ENCODE results near the gene ACADVL. TPM values are rescaled to one million over a fixed set of nuclear protein-coding genes. Genes with fewer than 3 reads are reported as not detected.

Gene ACADVL
- total and polyA plus RNA-seq, 4 donors: 158 to 774 (median 545) TPM

- peak overlapping the region; percentile 59 to 88 for H3K27ac ChIP-seq (ENCODE audit: low read depth in 1 of 2, low read length in 1 of 2)
- ATAC-seq (ENCODE audit: insufficient read depth, low FRiP score) (no peak), DNase-seq (no peak)
- H3K36me3 ChIP-seq (ENCODE audit: control insufficient read depth in 4 of 4, insufficient read depth in 4 of 4, low read length in 4 of 4): peaks cover 6 to 28% (median 24%) of the 10 kb centered on the region in 4 donors
- peaks cover 6 to 43% (median 18%) of the 10 kb centered on the region in 5 donors for H3K4me1 ChIP-seq (ENCODE audit: control insufficient read depth in 5 of 5, insufficient read depth in 5 of 5, low read length in 5 of 5)
- no peak overlapping the region for H3K4me3 ChIP-seq
- H3K27me3 ChIP-seq (ENCODE audit: control insufficient read depth in 3 of 3, insufficient read depth in 3 of 3, low read length in 2 of 3): no peaks in the 10 kb centered on the region
- 25% methylated on average over 6 of the region's 6 CpGs for WGBS, 2 donors
- no peaks in the 10 kb centered on the region for H3K9me3 ChIP-seq (ENCODE audit: control insufficient read depth in 4 of 4, insufficient read depth in 3 of 4, low read length in 3 of 4)
- peak overlapping the region in 1 of 2 donors; percentile 62 for H3K9ac ChIP-seq (ENCODE audit: insufficient read depth in 1 of 2, low read length in 2 of 2)
- TF ChIP-seq CTCF (IDR thresholded peaks at IDR 0.05; ENCODE audit: control extremely low read depth, extremely low read depth): no peak
These were observed 17.6 kb downstream of the ACADVL start for GRCh38 chr17:7237266-7237760.

DNA sequence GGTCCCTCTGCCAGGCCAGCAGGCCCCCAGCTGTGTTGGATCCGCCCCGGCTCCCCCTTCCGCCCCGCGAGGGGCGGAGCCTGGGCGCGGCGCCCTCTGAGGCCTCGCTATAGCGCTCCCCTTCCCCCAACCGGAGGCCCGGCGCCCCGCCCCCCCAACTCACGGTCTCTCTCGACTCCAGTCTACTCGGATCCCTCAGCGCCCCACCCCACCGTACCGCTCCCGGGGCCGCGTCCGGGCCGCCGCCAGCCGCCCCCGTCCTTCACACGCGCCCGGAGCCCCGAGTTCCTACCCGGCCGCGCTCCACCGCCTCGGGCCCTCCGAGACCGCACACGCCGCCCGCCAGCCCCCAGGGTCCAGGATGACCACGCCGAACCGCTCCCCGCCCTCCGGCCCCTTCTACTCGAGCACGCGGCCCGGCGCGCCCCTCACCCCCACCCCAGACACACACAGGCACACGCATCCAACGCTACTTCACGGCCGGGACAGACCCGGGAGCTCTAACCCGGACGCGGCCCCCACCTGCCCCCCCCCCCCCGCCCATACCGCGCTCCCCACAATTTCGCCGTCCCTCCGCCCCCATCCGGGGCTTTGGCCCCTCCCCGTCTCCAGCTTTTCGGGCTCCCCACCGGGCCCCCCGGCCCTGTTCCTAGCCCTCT is 18.2 kb downstream of the ACADVL start:
- DNase-seq: peak; percentile 79 to 84 (median 84)
- WGBS, 2 donors: 1% methylated on average over 37 to 73 of the region's 73 CpGs
- no peaks in the 10 kb centered on the region for H3K27me3 ChIP-seq (ENCODE audit: control insufficient read depth in 3 of 3, insufficient read depth in 3 of 3, low read length in 2 of 3)
- H3K4me1 ChIP-seq (ENCODE audit: control insufficient read depth in 5 of 5, insufficient read depth in 5 of 5, low read length in 5 of 5): peaks cover 4 to 39% (median 18%) of the 10 kb centered on the region in 5 donors
- TF ChIP-seq CTCF (IDR thresholded peaks at IDR 0.05; ENCODE audit: control extremely low read depth, extremely low read depth): no peak
- peaks cover 6 to 28% (median 24%) of the 10 kb centered on the region in 4 donors for H3K36me3 ChIP-seq (ENCODE audit: control insufficient read depth in 4 of 4, insufficient read depth in 4 of 4, low read length in 4 of 4)
- no peak overlapping the region for H3K9ac ChIP-seq (ENCODE audit: insufficient read depth in 1 of 2, low read length in 2 of 2)
- H3K9me3 ChIP-seq (ENCODE audit: control insufficient read depth in 4 of 4, insufficient read depth in 3 of 4, low read length in 3 of 4): no peaks in the 10 kb centered on the region
- peak overlapping the region; percentile 88 to 91 for H3K27ac ChIP-seq (ENCODE audit: low read depth in 1 of 2, low read length in 1 of 2)
- H3K4me3 ChIP-seq: peak overlapping the region; percentile 92
- no peak for ATAC-seq (ENCODE audit: insufficient read depth, low FRiP score)

GRCh38 chr17:7238420-7239090 is 18.8 kb downstream of the ACADVL start:
- no peak for TF ChIP-seq CTCF (IDR thresholded peaks at IDR 0.05; ENCODE audit: control extremely low read depth, extremely low read depth)
- peak overlapping the region in 1 of 2 donors; percentile 49 for H3K9ac ChIP-seq (ENCODE audit: insufficient read depth in 1 of 2, low read length in 2 of 2)
- no peaks in the 10 kb centered on the region for H3K27me3 ChIP-seq (ENCODE audit: control insufficient read depth in 3 of 3, insufficient read depth in 3 of 3, low read length in 2 of 3)
- peaks cover 4 to 40% (median 14%) of the 10 kb centered on the region in 5 donors for H3K4me1 ChIP-seq (ENCODE audit: control insufficient read depth in 5 of 5, insufficient read depth in 5 of 5, low read length in 5 of 5)
- ATAC-seq (ENCODE audit: insufficient read depth, low FRiP score): no peak
- peak overlapping the region; percentile 87 to 88 for H3K27ac ChIP-seq (ENCODE audit: low read depth in 1 of 2, low read length in 1 of 2)
- 1% methylated on average over 29 to 39 of the region's 39 CpGs for WGBS, 2 donors
- no peaks in the 10 kb centered on the region for H3K9me3 ChIP-seq (ENCODE audit: control insufficient read depth in 4 of 4, insufficient read depth in 3 of 4, low read length in 3 of 4)
- DNase-seq: peak; percentile 13 to 53 (median 37)
- H3K36me3 ChIP-seq (ENCODE audit: control insufficient read depth in 4 of 4, insufficient read depth in 4 of 4, low read length in 4 of 4): peaks cover 6 to 28% (median 24%) of the 10 kb centered on the region in 4 donors
- peak overlapping the region; percentile 92 for H3K4me3 ChIP-seq
